Smooth muscle cell (in vitro differentiated cells): ENCODE data around the gene CSNK2A1. TPM values are rescaled to one million over a fixed set of nuclear protein-coding genes. Genes with fewer than 3 reads are reported as not detected.

Experiments used
- DNase-seq: peaks from one replicate; lab custom pipeline; 2025; ENCODE audit not compliant: unreplicated experiment; lab: John Stamatoyannopoulos, UW
- H2AFZ ChIP-seq: fragments of 200-600 bp; sonication (generic); 2 replicates; pipeline ENCODE4 v1.6.0; 2016; ENCODE audit warnings: antibody characterized with exemption, low read depth, mild to moderate bottlenecking
- H3F3A ChIP-seq: fragments of 200-600 bp; sonication (generic); 2 replicates; pipeline ENCODE4 v1.6.0; 2017; ENCODE audit warnings: antibody characterized with exemption, low read depth
- H3K27ac ChIP-seq: fragments of 200-600 bp; sonication (generic); 2 replicates; pipeline ENCODE4 v1.5.1; 2016; ENCODE audit warnings: low read depth, mild to moderate bottlenecking
- H3K27me3 ChIP-seq: fragments of 200-600 bp; sonication (generic); 2 replicates; pipeline ENCODE4 v1.6.1; 2016; ENCODE audit warnings: low read depth, mild to moderate bottlenecking
- H3K36me3 ChIP-seq: fragments of 200-600 bp; sonication (generic); 2 replicates; pipeline ENCODE4 v1.5.1; 2016; ENCODE audit warnings: low read depth
- H3K4me1 ChIP-seq: fragments of 200-600 bp; sonication (generic); 2 replicates; pipeline ENCODE4 v1.5.1; 2016; ENCODE audit warnings: low read depth
- H3K4me2 ChIP-seq: fragments of 200-600 bp; sonication (generic); 2 replicates; pipeline ENCODE4 v1.6.0; 2016; ENCODE audit warnings: mild to moderate bottlenecking
- H3K4me3 ChIP-seq: fragments of 200-600 bp; sonication (generic); 2 replicates; pipeline ENCODE4 v1.5.1; 2016; ENCODE audit warnings: mild to moderate bottlenecking
- H3K79me2 ChIP-seq: fragments of 200-600 bp; sonication (generic); 2 replicates; pipeline ENCODE4 v1.6.0; 2016; ENCODE audit warnings: low read depth, mild to moderate bottlenecking
- H3K9ac ChIP-seq: fragments of 200-600 bp; sonication (generic); 2 replicates; pipeline ENCODE4 v1.6.0; 2016; ENCODE audit warnings: low read depth
- H3K9me3 ChIP-seq: fragments of 200-600 bp; sonication (generic); replicated peaks from 2 replicates; pipeline ENCODE4 v1.5.1; 2016; ENCODE audit warnings: low read depth
- H4K20me1 ChIP-seq: fragments of 200-600 bp; sonication (generic); 2 replicates; pipeline ENCODE4 v1.6.0; 2016; ENCODE audit warnings: low read depth
- CTCF ChIP-seq: fragments of 200-600 bp; sonication (generic); IDR thresholded peaks from 2 replicates; pipeline ENCODE4 v1.5.1; 2017; ENCODE audit warnings: borderline replicate concordance, mild to moderate bottlenecking, antibody characterized with exemption; ENCODE audit not compliant: insufficient read depth, poor library complexity, severe bottlenecking
- WGBS: methylation state at CpG from one replicate; pipeline ENCODE4 v1.1.7; 2016; ENCODE audit warnings: low lambda C conversion rate; 5-methylcytosine and 5-hydroxymethylcytosine counted together
- polyA plus RNA-seq: library from polyadenylated mRNA; unstranded; fragments of >200 nt; fragmentation: Nextera tagmentation; extraction: Ambion mirVana; gene quantifications from 2 replicates; pipeline ENCODE4 v1.2.1, GENCODE V29; 2016
- total RNA-seq: library from RNA; depleted of rRNA; stranded (reverse); fragments of >200 nt; gene quantifications from 2 replicates; pipeline ENCODE4 v1.2.3, GENCODE V29; 2014

CSNK2A1 gene
- total and polyA plus RNA-seq, 2 experiments from 2014 or later, result 82.6 to 205 TPM

DNA sequence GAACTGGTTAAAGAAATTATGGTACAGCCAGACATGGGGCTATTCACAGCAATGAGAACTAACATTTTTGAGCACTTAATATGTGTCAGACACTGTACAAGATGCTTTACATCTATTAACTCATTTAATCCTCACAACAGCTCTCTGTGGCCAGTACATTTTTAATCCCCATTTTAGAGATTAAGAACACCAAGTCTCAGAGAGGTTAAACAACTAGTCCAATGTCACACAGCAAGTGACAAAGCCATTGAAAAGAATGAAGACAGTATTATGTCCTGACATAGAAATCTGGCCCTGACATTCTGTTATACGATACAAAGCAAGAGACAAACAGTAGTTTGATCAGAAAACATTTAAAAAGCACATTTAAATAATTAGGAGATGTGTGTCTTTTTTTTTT lies 3.8 kb upstream of the CSNK2A1 start:
- Histone ChIP-seq H3K4me3 (no peak overlapping the region), H3K36me3 (no peaks in the 10 kb centered on the region), H3F3A (no peaks in the 10 kb centered on the region), H3K4me1 (peaks cover 4% of the 10 kb centered on the region), H3K79me2 (peaks cover 11% of the 10 kb centered on the region), H3K9ac (no peak overlapping the region), H4K20me1 (peaks cover 6% of the 10 kb centered on the region), H3K9me3 (no peaks in the 10 kb centered on the region), H3K4me2 (no peak overlapping the region), H3K27me3 (peaks cover 42% of the 10 kb centered on the region), H3K27ac (no peak overlapping the region), H2AFZ (no peak overlapping the region)
- no peak for DNase-seq
- WGBS, result 82% methylated on average over 1 of the region's 1 CpG
- no peak for TF ChIP-seq CTCF

DNA sequence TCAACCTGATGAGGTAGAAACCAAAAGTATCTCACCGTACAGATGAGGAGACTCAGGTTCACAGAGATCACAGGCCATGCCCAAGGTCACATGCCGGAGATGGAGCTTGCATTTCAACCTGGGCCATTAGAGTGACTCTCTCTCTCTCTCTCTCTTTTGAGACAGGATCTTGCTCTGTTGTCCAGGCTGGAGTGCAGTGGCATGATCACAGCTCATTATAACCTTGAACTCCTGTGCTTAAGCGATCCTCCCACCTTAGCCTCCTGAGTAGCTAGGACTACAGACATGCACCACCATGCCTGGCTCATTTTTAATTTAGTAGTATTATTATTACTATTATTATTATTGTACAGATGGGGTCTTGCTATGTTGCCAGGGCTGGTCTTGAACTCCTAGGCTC lies 2.8 kb upstream of the CSNK2A1 start:
- Histone ChIP-seq H3K79me2 (peaks cover 21% of the 10 kb centered on the region), H3K9me3 (no peaks in the 10 kb centered on the region), H3K4me2 (no peak overlapping the region), H3K27ac (no peak overlapping the region), H3K4me3 (no peak overlapping the region), H4K20me1 (peaks cover 16% of the 10 kb centered on the region), H2AFZ (no peak overlapping the region), H3K9ac (no peak overlapping the region), H3K27me3 (peaks cover 39% of the 10 kb centered on the region), H3F3A (no peaks in the 10 kb centered on the region), H3K4me1 (peaks cover 13% of the 10 kb centered on the region), H3K36me3 (no peaks in the 10 kb centered on the region)
- 91% methylated on average over 3 of the region's 3 CpGs for WGBS
- DNase-seq, result no peak
- no peak for TF ChIP-seq CTCF

DNA sequence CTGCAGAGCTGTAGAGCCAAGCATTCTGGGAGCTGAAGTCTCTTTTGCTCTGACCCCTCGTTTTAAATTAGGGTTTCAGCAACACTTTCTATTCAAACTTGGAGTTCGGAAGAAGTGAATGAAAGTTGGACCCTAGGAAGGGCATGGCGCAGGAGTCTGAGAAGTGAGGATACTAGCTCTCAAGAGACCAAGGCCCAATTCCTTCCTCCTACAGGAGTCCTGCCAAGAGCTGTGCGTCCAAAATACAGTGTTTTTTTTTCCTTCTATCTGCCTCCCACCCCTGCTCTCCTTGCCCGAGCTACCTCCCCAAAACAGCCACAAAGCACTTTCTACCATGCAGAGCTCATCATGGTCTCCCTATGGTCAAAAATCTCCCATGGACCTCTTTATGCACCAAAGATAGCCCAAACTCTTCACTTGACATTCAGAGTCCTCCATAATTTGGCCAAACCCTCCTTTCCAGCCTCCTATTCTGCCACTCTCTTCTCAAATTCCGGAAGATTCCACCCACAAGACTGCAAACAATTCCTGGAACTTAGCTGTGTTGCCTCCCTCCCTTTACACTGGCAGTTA lies 649 bp upstream of the CSNK2A1 start:
- Histone ChIP-seq H3K4me2 (peak overlapping the region; percentile 87), H3K79me2 (peaks cover 43% of the 10 kb centered on the region), H3K9me3 (no peaks in the 10 kb centered on the region), H3K4me3 (peak overlapping the region; percentile 98), H4K20me1 (peaks cover 38% of the 10 kb centered on the region), H3K27me3 (peaks cover 23% of the 10 kb centered on the region), H3K9ac (peak overlapping the region; percentile 97), H3K4me1 (peaks cover 13% of the 10 kb centered on the region), H3K27ac (peak overlapping the region; percentile 71), H2AFZ (peak overlapping the region; percentile 94), H3F3A (no peaks in the 10 kb centered on the region), H3K36me3 (no peaks in the 10 kb centered on the region)
- 81% methylated on average over 6 of the region's 6 CpGs for WGBS
- TF ChIP-seq CTCF, result no peak
- no peak for DNase-seq

DNA sequence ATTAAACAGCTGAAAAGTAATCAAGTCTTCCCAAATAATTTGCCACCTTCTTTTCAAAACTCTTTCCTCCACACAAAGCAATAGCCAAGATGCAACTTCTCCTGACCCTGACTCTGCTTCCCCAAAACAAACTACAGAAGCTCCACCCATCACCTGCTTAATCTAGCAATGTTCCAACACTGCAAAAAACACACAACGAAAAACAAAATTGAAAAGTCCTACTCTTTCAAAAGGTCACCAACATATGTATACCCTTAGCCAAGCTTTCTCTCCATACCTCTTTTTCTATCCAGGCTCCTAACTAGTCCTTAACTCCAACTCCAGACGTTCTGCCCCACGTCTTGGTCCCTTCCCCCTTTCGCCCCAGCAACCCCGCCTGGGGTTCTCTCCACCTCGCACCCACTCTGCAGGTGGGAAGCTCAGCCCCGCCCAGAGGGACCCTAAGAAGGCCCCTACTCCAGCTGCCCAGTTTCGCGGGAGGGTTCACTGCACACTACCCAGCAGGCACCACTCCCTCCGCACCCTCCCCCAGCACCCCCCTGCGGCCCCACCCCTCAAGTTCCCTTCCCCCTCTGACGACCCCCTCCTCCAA lies 717 bp downstream of the CSNK2A1 start:
- H3K4me2 ChIP-seq, result peak overlapping the region; percentile 87
- under 1% methylated on average over 7 of the region's 12 CpGs for whole genome bisulfite sequencing
- H4K20me1 ChIP-seq, result peaks cover 51% of the 10 kb centered on the region
- no peaks in the 10 kb centered on the region for H3K36me3 ChIP-seq
- H3K4me3 ChIP-seq, result peak overlapping the region; percentile 98
- peaks cover 56% of the 10 kb centered on the region for H3K79me2 ChIP-seq
- H3K9ac ChIP-seq, result peak overlapping the region; percentile 97
- H3K27ac ChIP-seq, result peak overlapping the region; percentile 71
- no peak for TF ChIP-seq CTCF
- H3F3A ChIP-seq, result no peaks in the 10 kb centered on the region
- H3K27me3 ChIP-seq, result peaks cover 23% of the 10 kb centered on the region
- no peak for DNase-seq
- H3K4me1 ChIP-seq, result peaks cover 13% of the 10 kb centered on the region
- no peaks in the 10 kb centered on the region for H3K9me3 ChIP-seq
- H2AFZ ChIP-seq, result peak overlapping the region; percentile 94
